AG09319 (cell line): Measurements from ENCODE around the gene ZNF496.

Experiments
- DNase-seq: peaks from one replicate; pipeline ENCODE4 v3.0.0-alpha.2; 2010; ENCODE audit warnings: low read depth; ENCODE audit errors: extremely low read depth
- TF ChIP-seq, protein P1 (sequence below): IDR thresholded peaks from 2 replicates; pipeline ENCODE4 v1.5.1; 2011; ENCODE audit warnings: low read depth, mild to moderate bottlenecking, inconsistent platforms, low read length, moderate library complexity

ZNF496 gene

DNA sequence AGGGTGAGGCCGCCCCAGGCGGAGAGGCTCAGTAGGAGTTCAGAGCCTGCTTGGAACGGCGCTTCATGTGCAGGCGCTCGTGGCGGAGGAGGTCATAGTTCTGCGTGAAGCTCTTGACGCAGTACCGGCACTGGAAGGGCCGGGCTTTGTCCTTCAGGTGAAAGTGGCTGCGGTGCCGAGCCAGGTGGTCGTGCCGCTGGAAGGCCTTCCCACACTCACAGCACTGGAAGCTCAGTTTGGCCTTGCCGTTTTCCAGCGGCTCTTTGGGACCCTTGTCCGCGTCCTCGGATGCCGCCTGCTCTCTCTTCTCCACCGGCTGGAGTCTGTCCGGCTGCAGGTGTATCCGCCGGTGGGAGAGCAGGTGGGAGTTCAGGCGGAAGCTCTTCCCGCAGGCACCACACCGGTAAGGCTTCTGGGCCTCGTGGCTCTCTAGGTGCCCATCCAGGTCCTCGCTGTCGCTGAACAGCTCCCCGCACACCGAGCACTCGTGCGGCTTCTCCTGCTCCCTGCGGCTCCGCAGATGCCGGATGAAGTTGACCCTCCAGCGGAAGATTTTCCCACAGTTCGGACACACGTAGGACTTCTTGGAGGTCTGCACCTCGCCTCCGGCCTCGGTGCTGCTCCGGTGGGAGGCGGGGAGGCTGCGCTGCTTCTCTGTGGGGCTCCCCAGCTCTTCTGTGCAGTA lies 31.0 kb downstream of the ZNF496 start:
- TF ChIP-seq, protein P1, sequence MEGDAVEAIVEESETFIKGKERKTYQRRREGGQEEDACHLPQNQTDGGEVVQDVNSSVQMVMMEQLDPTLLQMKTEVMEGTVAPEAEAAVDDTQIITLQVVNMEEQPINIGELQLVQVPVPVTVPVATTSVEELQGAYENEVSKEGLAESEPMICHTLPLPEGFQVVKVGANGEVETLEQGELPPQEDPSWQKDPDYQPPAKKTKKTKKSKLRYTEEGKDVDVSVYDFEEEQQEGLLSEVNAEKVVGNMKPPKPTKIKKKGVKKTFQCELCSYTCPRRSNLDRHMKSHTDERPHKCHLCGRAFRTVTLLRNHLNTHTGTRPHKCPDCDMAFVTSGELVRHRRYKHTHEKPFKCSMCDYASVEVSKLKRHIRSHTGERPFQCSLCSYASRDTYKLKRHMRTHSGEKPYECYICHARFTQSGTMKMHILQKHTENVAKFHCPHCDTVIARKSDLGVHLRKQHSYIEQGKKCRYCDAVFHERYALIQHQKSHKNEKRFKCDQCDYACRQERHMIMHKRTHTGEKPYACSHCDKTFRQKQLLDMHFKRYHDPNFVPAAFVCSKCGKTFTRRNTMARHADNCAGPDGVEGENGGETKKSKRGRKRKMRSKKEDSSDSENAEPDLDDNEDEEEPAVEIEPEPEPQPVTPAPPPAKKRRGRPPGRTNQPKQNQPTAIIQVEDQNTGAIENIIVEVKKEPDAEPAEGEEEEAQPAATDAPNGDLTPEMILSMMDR = no peak
- no peak for DNase-seq

DNA sequence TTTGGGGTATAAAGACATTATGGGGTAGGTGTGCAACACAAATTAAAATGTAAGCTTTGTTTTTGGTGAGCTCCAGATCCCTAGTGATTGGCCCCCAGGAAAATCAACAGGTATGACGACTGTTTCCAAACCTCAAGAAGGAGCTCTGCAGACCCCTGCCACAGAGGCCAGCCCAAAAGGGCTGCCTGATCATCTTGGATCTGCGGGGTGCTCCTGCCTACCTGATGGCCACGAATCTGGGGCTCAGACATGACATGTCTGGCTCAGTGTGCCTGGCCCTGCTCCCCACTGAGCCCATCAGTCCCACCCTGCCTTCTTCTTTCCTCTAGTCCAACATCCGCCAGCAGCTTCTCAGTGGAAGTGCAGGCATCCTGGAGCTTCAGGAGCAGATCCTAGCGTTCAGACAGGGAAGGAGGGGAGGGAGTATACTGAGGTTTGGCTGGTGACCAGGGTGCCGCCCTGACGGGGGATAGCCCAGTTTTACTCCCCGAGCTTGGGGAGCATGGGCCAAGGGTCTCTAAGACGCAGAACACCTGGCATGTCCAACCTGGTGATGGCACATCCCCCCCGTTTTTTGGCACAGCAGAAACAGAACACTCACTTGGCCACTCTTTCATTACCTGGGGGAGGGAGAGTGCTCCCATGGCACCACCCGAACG lies 31.8 kb downstream of the ZNF496 start:
- no peak for DNase-seq
- TF ChIP-seq, protein P1 = no peak

DNA sequence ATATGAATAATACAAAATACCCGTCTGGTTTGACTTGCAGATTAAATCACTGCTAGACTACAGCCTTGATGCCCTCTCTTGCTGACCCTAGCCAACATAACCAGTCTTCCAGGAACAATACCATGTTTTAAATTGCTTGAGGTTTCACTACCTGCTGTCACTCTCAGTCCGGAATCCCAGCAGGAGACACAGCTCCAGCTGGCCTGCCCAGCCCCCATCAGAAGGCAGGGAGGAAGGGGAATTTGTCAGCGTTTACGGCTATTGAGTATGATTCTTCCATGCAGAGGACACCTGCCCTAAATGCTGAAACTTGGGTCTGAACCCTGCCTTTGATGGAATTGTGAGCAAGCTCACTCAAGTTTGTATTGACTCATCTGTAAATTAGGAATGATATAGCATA lies 33.0 kb downstream of the ZNF496 start:
- DNase-seq = no peak
- TF ChIP-seq, protein P1 = no peak

DNA sequence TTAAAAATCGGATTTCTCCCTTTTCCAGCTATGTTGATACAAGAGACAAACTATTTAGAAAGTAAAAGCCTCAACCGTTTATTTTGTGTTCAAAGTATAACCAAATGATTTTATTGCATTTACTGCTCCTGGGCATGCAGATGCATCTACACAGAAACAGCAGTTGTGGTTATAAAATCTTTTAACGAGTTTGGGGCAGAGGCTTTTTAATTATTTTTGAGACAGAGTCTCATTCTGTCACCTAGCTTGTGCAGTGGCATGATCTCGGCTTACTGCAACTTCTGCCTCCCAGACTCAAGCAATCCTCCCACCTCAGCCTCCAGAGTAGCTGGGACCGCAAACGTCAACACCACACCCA lies 33.6 kb downstream of the ZNF496 start:
- TF ChIP-seq, protein P1 = no peak
- DNase-seq = no peak

DNA sequence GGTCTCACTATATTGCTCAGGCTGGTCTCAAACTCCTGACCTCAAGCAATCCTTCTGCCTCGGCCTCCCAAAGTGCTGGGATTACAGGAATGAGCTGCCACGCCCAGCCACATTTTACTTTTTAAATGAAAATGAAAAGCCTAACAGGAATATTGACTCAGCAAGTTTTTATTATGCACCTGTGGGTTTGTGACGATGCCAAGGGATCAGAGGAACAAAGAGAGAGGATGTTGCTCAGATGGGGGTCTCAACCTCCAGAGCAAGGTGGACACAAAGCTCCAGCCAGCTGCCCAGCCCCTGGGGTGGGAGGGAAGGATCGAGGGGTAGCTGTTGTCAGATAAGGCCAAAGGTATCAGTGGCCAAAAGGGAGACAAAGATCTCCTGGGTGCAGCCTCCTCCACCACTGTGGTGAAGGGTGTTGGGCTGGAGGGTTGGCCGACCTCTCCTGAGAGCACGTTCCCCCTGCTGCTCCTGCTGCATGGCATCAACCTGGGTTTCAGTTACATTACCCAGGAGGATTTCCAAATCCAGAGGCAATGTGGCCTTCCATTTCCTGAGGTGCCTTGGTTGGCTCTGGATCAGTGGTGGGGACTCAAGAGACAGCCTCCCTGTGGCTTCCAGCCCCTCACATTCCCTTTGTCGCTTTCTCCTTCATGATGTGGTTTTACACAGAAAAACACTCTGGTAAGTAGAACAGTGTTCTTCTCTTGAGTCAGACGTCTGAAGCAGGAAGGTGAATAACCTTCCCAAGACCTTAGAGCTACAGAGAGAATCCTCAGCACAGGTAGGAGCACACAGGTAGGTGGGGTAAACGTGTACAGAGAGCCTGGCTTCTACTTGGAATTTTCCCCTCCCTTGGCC lies 34.2 kb downstream of the ZNF496 start:
- no peak for DNase-seq
- TF ChIP-seq, protein P1 = no peak

DNA sequence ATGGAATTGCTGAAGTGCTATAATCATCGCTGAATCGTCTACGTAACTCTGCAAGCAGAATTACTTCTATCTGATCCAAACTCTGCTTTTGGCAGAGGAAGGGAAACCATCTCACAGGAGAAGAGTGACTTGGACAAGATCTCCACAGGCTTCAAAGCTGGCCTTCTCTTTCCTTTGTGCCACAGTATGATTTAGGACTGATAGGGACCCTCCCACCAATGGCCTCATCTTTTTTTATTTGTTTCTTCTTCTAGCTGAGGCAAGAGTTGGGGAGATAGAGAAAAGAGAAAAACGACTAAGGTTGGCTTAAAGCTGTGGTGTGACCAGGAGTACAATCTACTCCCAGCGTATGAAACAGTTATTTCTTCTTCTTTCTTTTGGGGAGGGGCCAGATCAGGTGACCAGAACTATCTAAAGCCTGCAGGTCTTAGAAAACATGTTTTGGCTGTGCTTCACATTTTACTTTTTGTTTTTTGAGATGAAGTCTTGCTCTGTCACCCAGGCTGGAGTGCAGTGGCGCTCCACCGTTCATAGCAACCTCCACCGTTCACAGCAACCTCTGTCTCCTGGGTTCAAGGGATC lies 35.0 kb downstream of the ZNF496 start:
- no peak for DNase-seq
- TF ChIP-seq, protein P1 = no peak
